Right lobe of liver (tissue), 6 donors: ENCODE data around the gene RHOT1. TPM values are rescaled to one million over a fixed set of nuclear protein-coding genes. Genes with fewer than 3 reads are reported as not detected.
"Not testable (repeated sequence)": the region's sequence is repeated elsewhere in the genome, so short reads cannot be mapped to it uniquely, and the experiment has no call there.

Experiments
- ATAC-seq, 4 donors: fragments of 200-7000 bp; cut with Tn5 transposase; one replicate each; pipeline ENCODE4 v1.9.1; 2020; ENCODE audit warnings: mild to moderate bottlenecking in 4 of 4, moderate library complexity in 4 of 4
- DNase-seq, 3 donors: peaks; one replicate each; pipeline ENCODE4 v3.0.0-alpha.2; 2020
- H3K27ac ChIP-seq, 3 donors: fragments of 200-600 bp; one replicate each; pipeline ENCODE4 v1.8.0; 2022
- H3K27me3 ChIP-seq, 2 donors: fragments of 200-600 bp; one replicate each; pipeline ENCODE4 v1.8.0; 2022
- H3K36me3 ChIP-seq, 4 donors: fragments of 200-600 bp; sonication (generic) in 1 of 4; one replicate each; pipeline versions ENCODE4 v1.5.1 to v1.8.0; 2017 to 2022; ENCODE audit warnings: control low read depth in 1 of 4
- H3K4me1 ChIP-seq, 4 donors: fragments of 200-600 bp; sonication (generic) in 1 of 4; one replicate each; pipeline versions ENCODE4 v1.5.1 to v1.8.0; 2017 to 2022; ENCODE audit warnings: control low read depth in 1 of 4
- H3K4me3 ChIP-seq, 3 donors: fragments of 200-600 bp; one replicate each; pipeline ENCODE4 v1.8.0; 2022
- H3K9me3 ChIP-seq, 4 donors: fragments of 200-600 bp; sonication (generic) in 1 of 4; one replicate each; pipeline versions ENCODE4 v1.5.1 to v1.8.0; 2017 to 2022; ENCODE audit warnings: control low read depth in 1 of 4
- CTCF ChIP-seq, 4 donors: fragments of 200-600 bp in 3 of 4; fragments of 450-650 bp in 1 of 4; IDR thresholded peaks; one replicate each; pipeline versions ENCODE4 v1.5.1 to v1.8.0; 2016 to 2022; ENCODE audit warnings: antibody characterized with exemption in 4 of 4, mild to moderate bottlenecking in 2 of 4
- POLR2A ChIP-seq: fragments of 450-650 bp; IDR thresholded peaks from one replicate; pipeline ENCODE4 v1.6.1; 2017; ENCODE audit warnings: antibody characterized with exemption, mild to moderate bottlenecking
- WGBS: methylation state at CpG from one replicate; pipeline ENCODE4 v1.1.6; 2018; ENCODE audit warnings: low coverage, low lambda C conversion rate; ENCODE audit not compliant: insufficient coverage; ENCODE audit errors: missing lambda C conversion rate; 5-methylcytosine and 5-hydroxymethylcytosine counted together
- intact Hi-C, 2 donors: fragments of 100-400 bp; cut with DNase I; formaldehyde crosslinking; loops; one replicate each; pipeline versions ENCODE4 v1.11.2 to v1.14.1; 2022
- total RNA-seq, 6 experiments: library from RNA; depleted of rRNA in 2 of 6; stranded (reverse); fragments of >200 nt in 2 of 6; fragmentation: NEBNext Ultra II Directional in 3 of 6; extraction: Animal tissue kit (Norgen Biotek cat#: 25700) in 3 of 6; gene quantifications; one replicate each; pipeline versions ENCODE4 v1.1.0 to v1.2.4, GENCODE V29; 2016 to 2023
- donor health status: DM: no; HTN: yes; CAD: no.
- donor health status: DM: no; HTN: no; CAD: no.
- donor health status: DM: no; HTN: no; CAD: no.
- donor health status: DM: no; HTN: yes; CAD: no.
- donor health status: DM: no; HTN: yes; CAD: no.

The RHOT1 gene
- total RNA-seq, 6 experiments from 2014 or later = 12.0 to 24.5 (median 14.2) TPM

- no peaks in the 10 kb centered on the region for H3K36me3 ChIP-seq
- intact Hi-C loops = no loop called here
- H3K4me3 ChIP-seq = peak overlapping the region in 1 of 3 donors; percentile 52
- DNase-seq = no peak
- no peaks in the 10 kb centered on the region for H3K27me3 ChIP-seq
- H3K4me1 ChIP-seq = peaks cover 0 to 41% (median 10%) of the 10 kb centered on the region in 4 donors
- H3K27ac ChIP-seq = peak overlapping the region; percentile 76 to 94 (median 88)
- 96% methylated on average over 8 of the region's 8 CpGs for WGBS
- H3K9me3 ChIP-seq = no peaks in the 10 kb centered on the region
- no peak for ATAC-seq
- TF ChIP-seq CTCF (IDR thresholded peaks at IDR 0.05) (no peak), POLR2A (no peak)
Measured at GRCh38 chr17:32126746-32127145, 15.6 kb upstream of the RHOT1 start.

DNA sequence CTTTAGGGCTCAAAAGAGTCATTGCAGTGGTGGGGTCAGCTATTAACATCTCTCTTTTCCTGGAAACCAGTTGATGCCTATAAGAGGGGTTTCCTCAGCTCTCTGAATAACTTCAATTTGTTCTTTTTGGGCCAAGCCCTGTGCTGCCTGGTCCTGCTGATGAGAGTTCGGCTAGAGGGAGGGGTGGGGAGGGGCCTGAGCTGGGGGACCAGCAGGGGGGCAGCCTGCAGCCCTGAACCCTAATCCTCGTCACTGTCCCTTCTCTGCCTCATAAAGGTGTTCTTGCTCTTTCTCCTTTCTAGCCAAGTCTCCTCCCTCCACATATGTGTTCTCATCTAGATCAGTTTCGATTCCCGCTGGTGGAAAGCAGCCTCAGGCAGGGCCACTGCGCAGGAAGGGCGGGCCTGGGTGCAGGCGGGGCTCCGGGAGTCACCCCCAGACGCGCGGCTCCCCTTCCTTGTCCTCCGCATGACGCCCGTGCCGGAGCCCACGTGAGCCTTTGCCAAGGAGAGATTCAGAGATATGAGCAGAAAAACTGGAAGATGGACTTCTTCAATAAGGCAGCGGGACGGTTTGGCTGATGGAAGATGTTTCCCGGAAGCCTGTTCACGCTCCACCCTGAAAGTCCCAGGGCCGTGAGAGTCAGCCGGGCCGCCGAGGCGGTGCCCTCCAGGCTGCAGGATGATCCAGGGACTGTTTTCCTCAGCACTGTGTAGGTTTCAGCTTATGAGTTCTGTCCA, 15.0 kb upstream of the RHOT1 start:
- intact Hi-C loops = no loop called here
- TF ChIP-seq POLR2A = peak; percentile 72
- no peak for TF ChIP-seq CTCF (IDR thresholded peaks at IDR 0.05)
- DNase-seq = peak; percentile 88 to 91 (median 90)
- peaks cover 0 to 41% (median 10%) of the 10 kb centered on the region in 4 donors for H3K4me1 ChIP-seq
- ATAC-seq = peak; percentile 90 to 97 (median 93)
- H3K4me3 ChIP-seq = peak overlapping the region; percentile 52 to 66 (median 65)
- no peaks in the 10 kb centered on the region for H3K9me3 ChIP-seq
- no peaks in the 10 kb centered on the region for H3K36me3 ChIP-seq
- no peaks in the 10 kb centered on the region for H3K27me3 ChIP-seq
- peak overlapping the region; percentile 76 to 94 (median 88) for H3K27ac ChIP-seq
- WGBS = 0% methylated on average over 25 of the region's 25 CpGs

- H3K9me3 ChIP-seq, ATAC-seq, DNase-seq, intact Hi-C loops, H3K27ac ChIP-seq, H3K27me3 ChIP-seq, H3K36me3 ChIP-seq: not testable (repeated sequence)
- peak overlapping the region; percentile 52 to 66 (median 65) for H3K4me3 ChIP-seq
- H3K4me1 ChIP-seq = peaks cover 0 to 41% (median 10%) of the 10 kb centered on the region in 4 donors
- WGBS = 68% methylated on average over 7 of the region's 7 CpGs
Measured at GRCh38 chr17:32128470-32128869, 13.8 kb upstream of the RHOT1 start.

DNA sequence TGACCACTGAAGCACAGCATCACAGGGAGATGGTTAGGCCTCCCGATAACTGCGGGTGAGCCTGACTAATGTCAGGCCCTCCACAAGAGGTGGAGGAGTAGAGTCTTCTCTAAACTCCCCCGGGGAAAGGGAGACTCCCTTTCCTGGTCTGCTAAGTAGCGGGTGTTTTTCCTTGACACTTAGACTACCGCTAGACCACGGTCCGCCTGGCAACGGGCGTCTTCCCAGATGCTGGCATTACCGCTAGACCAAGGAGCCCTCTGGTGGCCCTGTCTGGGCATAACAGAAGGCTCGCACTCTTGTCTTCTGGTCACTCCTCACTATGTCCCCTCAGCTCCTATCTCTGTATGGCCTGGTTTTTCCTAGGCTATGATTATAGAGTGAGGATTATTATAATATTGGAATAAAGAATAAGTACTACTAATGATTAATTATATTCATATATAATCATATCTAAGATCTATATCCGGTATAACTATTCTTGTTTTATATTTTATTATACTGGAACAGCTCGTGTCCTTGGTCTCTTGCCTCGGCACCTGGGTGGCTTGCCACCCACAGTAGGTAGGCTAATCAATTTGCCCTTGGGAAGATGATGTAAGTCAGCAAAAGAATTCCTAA, 6.7 kb upstream of the RHOT1 start:
- intact Hi-C loops, H3K27ac ChIP-seq, ATAC-seq, H3K27me3 ChIP-seq, H3K36me3 ChIP-seq, H3K4me3 ChIP-seq, H3K9me3 ChIP-seq: not testable (repeated sequence)
- 45% methylated on average over 13 of the region's 14 CpGs for WGBS
- peaks cover 0 to 12% (median 0%) of the 10 kb centered on the region in 4 donors for H3K4me1 ChIP-seq
- peak; percentile 37 to 48 (median 45) for TF ChIP-seq CTCF (IDR thresholded peaks at IDR 0.05)
- DNase-seq = peak in 1 of 3 donors; percentile 36

- Histone ChIP-seq H3K27ac (no peak overlapping the region), H3K4me1 (peaks cover 0 to 19% (median 0%) of the 10 kb centered on the region in 4 donors), H3K27me3 (no peaks in the 10 kb centered on the region), H3K36me3 (no peaks in the 10 kb centered on the region), H3K9me3 (no peaks in the 10 kb centered on the region), H3K4me3 (no peak overlapping the region)
- intact Hi-C loops = no loop called here
- TF ChIP-seq CTCF (IDR thresholded peaks at IDR 0.05) (no peak), POLR2A (no peak)
- ATAC-seq (no peak), DNase-seq (no peak)
- 67% methylated on average over 1 of the region's 1 CpG for WGBS
Measured at GRCh38 chr17:32136856-32137255, 5.4 kb upstream of the RHOT1 start.

DNA sequence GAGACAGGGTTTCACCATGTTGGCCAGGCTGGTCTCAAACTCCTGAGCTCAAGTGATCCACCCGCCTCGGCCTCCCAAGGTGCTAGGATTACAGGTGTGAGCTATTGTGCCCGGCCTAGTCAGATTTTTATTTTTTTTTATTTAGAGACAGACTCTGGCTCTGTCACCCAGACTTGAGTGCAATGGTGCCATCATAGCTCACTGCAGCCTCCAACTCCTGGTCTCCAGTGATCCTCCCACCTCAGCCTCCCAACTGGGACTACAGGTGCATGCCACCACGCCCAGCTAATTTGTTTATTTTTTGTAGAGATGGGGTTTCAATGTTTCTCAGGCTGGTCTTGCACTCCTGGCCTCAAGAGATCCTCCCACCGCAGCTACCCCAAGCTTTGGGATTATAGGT, 2.8 kb upstream of the RHOT1 start:
- ATAC-seq, intact Hi-C loops, H3K27me3 ChIP-seq, H3K36me3 ChIP-seq, H3K27ac ChIP-seq, H3K4me3 ChIP-seq, DNase-seq, H3K9me3 ChIP-seq: not testable (repeated sequence)
- peaks cover 0 to 31% (median 6%) of the 10 kb centered on the region in 4 donors for H3K4me1 ChIP-seq
- 77% methylated on average over 5 of the region's 5 CpGs for WGBS
